Measurements from ENCODE around the gene WDR62.

GRCh38 chr19:36046443-36047050 is 8.2 kb upstream of the WDR62 start:
- TF ChIP-seq CTCF (conservative IDR thresholded peaks at IDR 0.05; ENCODE audit: low read length) (no peak), EZH2phosphoT487 (IDR thresholded peaks at IDR 0.05; ENCODE audit: borderline replicate concordance, low read depth, low read length) (no peak)

Data from OCI-LY7 (cell line).